HEK293 (cell line): ENCODE measurements around the gene SH2D2A.

Experiments
- CTCF ChIA-PET: fragments of 350-600 bp; formaldehyde crosslinking; extraction: SDS; loops from one replicate; lab custom pipeline; 2021; ENCODE audit warnings: antibody characterized with exemption; lab: Yijun Ruan, JAX
- POLR2A ChIA-PET: fragments of 300-600 bp; formaldehyde crosslinking; extraction: SDS; loops from one replicate; lab custom pipeline; 2020; ENCODE audit warnings: antibody characterized with exemption, inconsistent platforms; lab: Yijun Ruan, JAX
- H3K27ac ChIP-seq: fragments of 200-500 bp; sonication (Bioruptor generic); 2 replicates; pipeline ENCODE4 v1.5.1; 2014; ENCODE audit warnings: low read depth, low read length, control low read depth, inconsistent platforms; ENCODE audit errors: extremely low read depth
- H3K36me3 ChIP-seq, 2 experiments: fragments of 200-500 bp in 1 of 2; sonication (Bioruptor generic) in 1 of 2; 1 replicate in 1 of 2; 2 replicates in 1 of 2; pipeline ENCODE4 v1.5.1; 2014 to 2017; ENCODE audit warnings: inconsistent platforms in 2 of 2, low read length in 2 of 2; ENCODE audit not compliant: control insufficient read depth in 2 of 2, insufficient read depth in 1 of 2
- H3K4me1 ChIP-seq: fragments of 200-500 bp; sonication (Bioruptor generic); 2 replicates; pipeline ENCODE4 v1.5.1; 2014; ENCODE audit warnings: mild to moderate bottlenecking, low read length, inconsistent platforms; ENCODE audit not compliant: control insufficient read depth, insufficient read depth
- H3K4me3 ChIP-seq: 2 replicates; pipeline ENCODE4 v1.5.1; 2011; ENCODE audit warnings: low read depth, mild to moderate bottlenecking, control low read depth, low read length, moderate library complexity
- H3K9me3 ChIP-seq: fragments of 200-500 bp; sonication (Bioruptor generic); 2 replicates; pipeline ENCODE4 v1.5.1; 2014; ENCODE audit warnings: low read depth, low read length, inconsistent platforms; ENCODE audit not compliant: control insufficient read depth, insufficient read depth
- EGR2 ChIP-seq: fragments of 450-650 bp; formaldehyde crosslinking; IDR thresholded peaks from 2 replicates; pipeline ENCODE4 v1.5.1; 2016; ENCODE audit warnings: low read depth, missing biosample characterization, missing genetic modification characterization
- FEZF1 ChIP-seq: fragments of 450-650 bp; formaldehyde crosslinking; IDR thresholded peaks from 2 replicates; pipeline ENCODE4 v1.5.1; 2016; ENCODE audit warnings: missing biosample characterization, missing genetic modification characterization
- SETDB1 ChIP-seq: IDR thresholded peaks from one replicate; pipeline ENCODE4 v1.6.1; 2017; ENCODE audit warnings: mild to moderate bottlenecking, low read length, moderate library complexity, mixed read lengths; ENCODE audit not compliant: insufficient read length
- TCF7L2 ChIP-seq: IDR thresholded peaks from 2 replicates; pipeline ENCODE4 v1.6.1; 2011; ENCODE audit warnings: low read depth, mild to moderate bottlenecking, inconsistent platforms, low read length, moderate library complexity, borderline replicate concordance
- ZNF175 ChIP-seq: fragments of 450-650 bp; formaldehyde crosslinking; IDR thresholded peaks from 2 replicates; pipeline ENCODE4 v1.5.1; 2016; ENCODE audit warnings: missing biosample characterization, missing genetic modification characterization
- ZNF2 ChIP-seq: fragments of 450-650 bp; formaldehyde crosslinking; IDR thresholded peaks from 2 replicates; pipeline ENCODE4 v1.5.1; 2016; ENCODE audit warnings: missing biosample characterization, missing genetic modification characterization
- ZNF24 ChIP-seq: fragments of 450-650 bp; formaldehyde crosslinking; IDR thresholded peaks from 2 replicates; pipeline ENCODE4 v1.5.1; 2016; ENCODE audit warnings: missing biosample characterization, missing genetic modification characterization
- ZNF266 ChIP-seq: fragments of 450-650 bp; formaldehyde crosslinking; IDR thresholded peaks from 2 replicates; pipeline ENCODE4 v1.5.1; 2016; ENCODE audit warnings: missing biosample characterization, missing genetic modification characterization, low read depth
- ZNF311 ChIP-seq: fragments of 450-650 bp; formaldehyde crosslinking; IDR thresholded peaks from 2 replicates; pipeline ENCODE4 v1.5.1; 2017; ENCODE audit warnings: missing biosample characterization, missing genetic modification characterization, borderline replicate concordance
- ZNF416 ChIP-seq: fragments of 450-650 bp; formaldehyde crosslinking; IDR thresholded peaks from 2 replicates; pipeline ENCODE4 v1.5.1; 2016; ENCODE audit warnings: missing biosample characterization, missing genetic modification characterization
- ZNF501 ChIP-seq: fragments of 450-650 bp; formaldehyde crosslinking; IDR thresholded peaks from 2 replicates; pipeline ENCODE4 v1.5.1; 2016; ENCODE audit warnings: missing biosample characterization, missing genetic modification characterization
- ZNF548 ChIP-seq: fragments of 450-650 bp; formaldehyde crosslinking; IDR thresholded peaks from 2 replicates; pipeline ENCODE4 v1.5.1; 2016; ENCODE audit warnings: missing biosample characterization, missing genetic modification characterization
- ZNF561 ChIP-seq: fragments of 450-650 bp; IDR thresholded peaks from 2 replicates; pipeline ENCODE4 v1.5.1; 2018; ENCODE audit warnings: missing biosample characterization, missing genetic modification characterization, borderline replicate concordance
- ZNF654 ChIP-seq: fragments of 450-650 bp; formaldehyde crosslinking; IDR thresholded peaks from 2 replicates; pipeline ENCODE4 v1.5.1; 2016; ENCODE audit warnings: low read depth, missing biosample characterization, missing genetic modification characterization
- ZNF660 ChIP-seq: fragments of 450-650 bp; IDR thresholded peaks from 2 replicates; pipeline ENCODE4 v1.5.1; 2018; ENCODE audit warnings: missing biosample characterization, mild to moderate bottlenecking, missing genetic modification characterization
- ZNF843 ChIP-seq: fragments of 450-650 bp; formaldehyde crosslinking; IDR thresholded peaks from 2 replicates; pipeline ENCODE4 v1.5.1; 2016; ENCODE audit warnings: missing biosample characterization, missing genetic modification characterization
- TF ChIP-seq, protein P1 (sequence below): fragments of 450-650 bp; formaldehyde crosslinking; IDR thresholded peaks from 2 replicates; pipeline ENCODE4 v1.5.1; 2016; ENCODE audit warnings: missing biosample characterization, missing genetic modification characterization
- TF ChIP-seq, protein P2 (sequence below): fragments of 450-650 bp; formaldehyde crosslinking; IDR thresholded peaks from 2 replicates; pipeline ENCODE4 v1.5.1; 2016; ENCODE audit warnings: missing biosample characterization, missing genetic modification characterization
- TF ChIP-seq, protein P3 (sequence below): fragments of 450-650 bp; formaldehyde crosslinking; IDR thresholded peaks from 2 replicates; pipeline ENCODE4 v1.5.1; 2016; ENCODE audit warnings: missing biosample characterization, missing genetic modification characterization
- TF ChIP-seq, protein P4 (sequence below): fragments of 450-650 bp; formaldehyde crosslinking; IDR thresholded peaks from 2 replicates; pipeline ENCODE4 v1.5.1; 2017; ENCODE audit warnings: missing biosample characterization, missing genetic modification characterization
- TF ChIP-seq, protein P5 (sequence below): fragments of 450-650 bp; formaldehyde crosslinking; IDR thresholded peaks from 2 replicates; pipeline ENCODE4 v1.5.1; 2016; ENCODE audit warnings: missing biosample characterization, missing genetic modification characterization
- TF ChIP-seq, protein P6 (sequence below): fragments of 450-650 bp; formaldehyde crosslinking; IDR thresholded peaks from 2 replicates; pipeline ENCODE4 v1.5.1; 2016; ENCODE audit warnings: missing biosample characterization, missing genetic modification characterization, borderline replicate concordance
- TF ChIP-seq, protein P7 (sequence below): fragments of 450-650 bp; formaldehyde crosslinking; IDR thresholded peaks from 2 replicates; pipeline ENCODE4 v1.5.1; 2016; ENCODE audit warnings: missing biosample characterization, missing genetic modification characterization

Gene SH2D2A

DNA sequence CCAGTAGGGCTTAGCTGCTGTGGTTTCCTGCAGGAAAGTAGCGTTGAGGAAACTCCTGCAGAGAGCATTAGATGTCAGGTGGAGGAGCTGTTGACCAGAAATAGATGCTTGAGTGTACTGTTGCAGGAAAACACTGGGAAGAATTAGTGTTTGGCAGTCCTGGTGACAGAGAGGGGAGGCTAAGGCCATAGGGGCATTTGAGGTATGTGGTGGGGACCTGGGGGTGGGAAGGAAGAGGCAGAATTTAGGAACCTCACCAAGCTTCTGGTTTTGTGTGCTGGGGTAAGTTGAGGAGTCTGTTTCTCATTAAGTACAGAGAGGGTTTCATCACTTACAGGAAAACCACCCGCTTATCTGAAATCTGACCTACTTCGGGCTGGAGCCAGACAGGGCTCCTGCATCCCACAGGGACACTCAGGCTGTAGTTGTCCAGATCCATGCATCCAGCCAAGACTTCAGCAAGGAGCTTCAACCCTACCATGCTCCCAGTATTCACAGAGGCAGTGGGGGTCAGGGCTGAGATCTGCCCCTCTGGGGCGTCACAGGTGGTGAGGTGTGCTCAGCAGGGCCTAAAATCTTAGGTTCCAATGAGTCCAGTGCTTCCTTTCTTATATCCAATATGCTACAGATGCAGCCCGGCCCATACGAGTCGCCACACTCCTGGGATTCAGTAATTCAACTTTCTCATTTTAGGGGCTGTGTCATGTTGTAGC is 15.1 kb downstream of the SH2D2A start (continued):
- TF ChIP-seq ZNF2 (0 out of 2 replicates have a peak, but pooled peaks have one; percentile 35), ZNF654 (tag by site-specific recombination) (peak; percentile 51), EGR2 (no peak), ZNF266 (tag by site-specific recombination) (no peak), ZNF843 (no peak), TCF7L2 (no peak), ZNF660 (no peak), ZNF548 (tag by site-specific recombination) (no peak)
- TF ChIP-seq, protein P1, sequence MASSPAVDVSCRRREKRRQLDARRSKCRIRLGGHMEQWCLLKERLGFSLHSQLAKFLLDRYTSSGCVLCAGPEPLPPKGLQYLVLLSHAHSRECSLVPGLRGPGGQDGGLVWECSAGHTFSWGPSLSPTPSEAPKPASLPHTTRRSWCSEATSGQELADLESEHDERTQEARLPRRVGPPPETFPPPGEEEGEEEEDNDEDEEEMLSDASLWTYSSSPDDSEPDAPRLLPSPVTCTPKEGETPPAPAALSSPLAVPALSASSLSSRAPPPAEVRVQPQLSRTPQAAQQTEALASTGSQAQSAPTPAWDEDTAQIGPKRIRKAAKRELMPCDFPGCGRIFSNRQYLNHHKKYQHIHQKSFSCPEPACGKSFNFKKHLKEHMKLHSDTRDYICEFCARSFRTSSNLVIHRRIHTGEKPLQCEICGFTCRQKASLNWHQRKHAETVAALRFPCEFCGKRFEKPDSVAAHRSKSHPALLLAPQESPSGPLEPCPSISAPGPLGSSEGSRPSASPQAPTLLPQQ = no peak
- TF ChIP-seq, protein P2, sequence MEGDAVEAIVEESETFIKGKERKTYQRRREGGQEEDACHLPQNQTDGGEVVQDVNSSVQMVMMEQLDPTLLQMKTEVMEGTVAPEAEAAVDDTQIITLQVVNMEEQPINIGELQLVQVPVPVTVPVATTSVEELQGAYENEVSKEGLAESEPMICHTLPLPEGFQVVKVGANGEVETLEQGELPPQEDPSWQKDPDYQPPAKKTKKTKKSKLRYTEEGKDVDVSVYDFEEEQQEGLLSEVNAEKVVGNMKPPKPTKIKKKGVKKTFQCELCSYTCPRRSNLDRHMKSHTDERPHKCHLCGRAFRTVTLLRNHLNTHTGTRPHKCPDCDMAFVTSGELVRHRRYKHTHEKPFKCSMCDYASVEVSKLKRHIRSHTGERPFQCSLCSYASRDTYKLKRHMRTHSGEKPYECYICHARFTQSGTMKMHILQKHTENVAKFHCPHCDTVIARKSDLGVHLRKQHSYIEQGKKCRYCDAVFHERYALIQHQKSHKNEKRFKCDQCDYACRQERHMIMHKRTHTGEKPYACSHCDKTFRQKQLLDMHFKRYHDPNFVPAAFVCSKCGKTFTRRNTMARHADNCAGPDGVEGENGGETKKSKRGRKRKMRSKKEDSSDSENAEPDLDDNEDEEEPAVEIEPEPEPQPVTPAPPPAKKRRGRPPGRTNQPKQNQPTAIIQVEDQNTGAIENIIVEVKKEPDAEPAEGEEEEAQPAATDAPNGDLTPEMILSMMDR (tag by site-specific recombination) = peak; percentile 52; the same call in 1 of the 2 replicates
- TF ChIP-seq, protein P3, sequence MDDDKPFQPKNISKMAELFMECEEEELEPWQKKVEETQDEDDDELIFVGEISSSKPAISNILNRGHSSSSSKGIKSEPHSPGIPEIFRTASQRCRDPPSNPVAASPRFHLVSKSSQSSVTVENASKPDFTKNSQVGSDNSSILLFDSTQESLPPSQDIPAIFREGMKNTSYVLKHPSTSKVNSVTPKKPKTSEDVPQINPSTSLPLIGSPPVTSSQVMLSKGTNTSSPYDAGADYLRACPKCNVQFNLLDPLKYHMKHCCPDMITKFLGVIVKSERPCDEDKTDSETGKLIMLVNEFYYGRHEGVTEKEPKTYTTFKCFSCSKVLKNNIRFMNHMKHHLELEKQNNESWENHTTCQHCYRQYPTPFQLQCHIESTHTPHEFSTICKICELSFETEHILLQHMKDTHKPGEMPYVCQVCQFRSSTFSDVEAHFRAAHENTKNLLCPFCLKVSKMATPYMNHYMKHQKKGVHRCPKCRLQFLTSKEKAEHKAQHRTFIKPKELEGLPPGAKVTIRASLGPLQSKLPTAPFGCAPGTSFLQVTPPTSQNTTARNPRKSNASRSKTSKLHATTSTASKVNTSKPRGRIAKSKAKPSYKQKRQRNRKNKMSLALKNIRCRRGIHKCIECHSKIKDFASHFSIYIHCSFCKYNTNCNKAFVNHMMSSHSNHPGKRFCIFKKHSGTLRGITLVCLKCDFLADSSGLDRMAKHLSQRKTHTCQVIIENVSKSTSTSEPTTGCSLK (tag by site-specific recombination) = no peak

DNA sequence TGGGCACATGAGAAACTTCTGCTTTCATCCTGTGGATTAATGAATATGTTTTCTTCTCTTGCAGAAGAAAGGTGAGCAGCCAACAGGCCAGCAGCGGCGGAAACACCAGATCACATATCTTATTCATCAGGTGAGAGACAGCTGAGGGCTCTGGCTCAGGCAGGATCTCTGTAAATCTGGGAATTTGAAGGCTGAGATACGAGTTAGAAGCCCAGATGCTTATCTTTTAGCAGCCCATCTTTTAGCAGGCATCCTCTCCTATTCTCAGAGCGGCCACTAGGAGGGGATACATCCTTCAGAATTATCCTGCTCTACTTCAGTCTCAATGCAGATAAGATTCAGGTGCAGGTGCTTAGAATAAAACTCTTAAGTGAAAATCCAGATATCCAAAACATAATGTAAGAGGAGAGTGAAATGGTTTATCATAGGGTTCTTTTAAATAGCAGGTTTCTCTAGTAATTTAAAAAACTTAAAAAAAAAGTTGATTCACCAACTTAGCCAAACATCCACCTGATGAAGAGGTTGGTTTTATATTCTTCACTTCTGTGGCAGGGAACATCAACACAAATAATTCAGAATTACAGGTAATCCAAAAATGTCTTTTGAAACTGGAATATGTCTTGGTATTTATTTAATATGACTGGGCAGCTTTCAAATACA is 19.3 kb downstream of the SH2D2A start:
- no peaks in the 10 kb centered on the region for H3K9me3 ChIP-seq
- no peak overlapping the region for H3K27ac ChIP-seq
- ChIA-PET POLR2A (interaction anchor here (0.9 kb wide), 1 partner anchor 69 kb away, joined by 3 read pairs; the partner anchor contains the start of genes ISG20L2 and METTL25B), CTCF (interaction anchor here (0.6 to 7.7 kb wide), 26 partner anchors 8 to 590 kb away, joined by 3 to 80 read pairs (median 4); partner anchors contain the start of genes INSRR and NTRK1)
- H3K4me3 ChIP-seq = no peak overlapping the region
- H3K4me1 ChIP-seq = no peaks in the 10 kb centered on the region
- peaks cover 36 to 95% of the 10 kb centered on the region in 2 experiments for H3K36me3 ChIP-seq
- TF ChIP-seq, protein P4, sequence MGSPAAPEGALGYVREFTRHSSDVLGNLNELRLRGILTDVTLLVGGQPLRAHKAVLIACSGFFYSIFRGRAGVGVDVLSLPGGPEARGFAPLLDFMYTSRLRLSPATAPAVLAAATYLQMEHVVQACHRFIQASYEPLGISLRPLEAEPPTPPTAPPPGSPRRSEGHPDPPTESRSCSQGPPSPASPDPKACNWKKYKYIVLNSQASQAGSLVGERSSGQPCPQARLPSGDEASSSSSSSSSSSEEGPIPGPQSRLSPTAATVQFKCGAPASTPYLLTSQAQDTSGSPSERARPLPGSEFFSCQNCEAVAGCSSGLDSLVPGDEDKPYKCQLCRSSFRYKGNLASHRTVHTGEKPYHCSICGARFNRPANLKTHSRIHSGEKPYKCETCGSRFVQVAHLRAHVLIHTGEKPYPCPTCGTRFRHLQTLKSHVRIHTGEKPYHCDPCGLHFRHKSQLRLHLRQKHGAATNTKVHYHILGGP (tag by site-specific recombination) = no peak
- no peak for TF ChIP-seq SETDB1
- no peak for TF ChIP-seq ZNF561 (tag by site-specific recombination)
- TF ChIP-seq, protein P5, sequence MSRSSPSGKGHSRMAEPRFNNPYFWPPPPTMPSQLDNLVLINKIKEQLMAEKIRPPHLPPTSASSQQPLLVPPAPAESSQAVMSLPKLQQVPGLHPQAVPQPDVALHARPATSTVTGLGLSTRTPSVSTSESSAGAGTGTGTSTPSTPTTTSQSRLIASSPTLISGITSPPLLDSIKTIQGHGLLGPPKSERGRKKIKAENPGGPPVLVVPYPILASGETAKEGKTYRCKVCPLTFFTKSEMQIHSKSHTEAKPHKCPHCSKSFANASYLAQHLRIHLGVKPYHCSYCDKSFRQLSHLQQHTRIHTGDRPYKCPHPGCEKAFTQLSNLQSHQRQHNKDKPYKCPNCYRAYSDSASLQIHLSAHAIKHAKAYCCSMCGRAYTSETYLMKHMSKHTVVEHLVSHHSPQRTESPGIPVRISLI (tag by site-specific recombination) = no peak
- TF ChIP-seq, protein P6, sequence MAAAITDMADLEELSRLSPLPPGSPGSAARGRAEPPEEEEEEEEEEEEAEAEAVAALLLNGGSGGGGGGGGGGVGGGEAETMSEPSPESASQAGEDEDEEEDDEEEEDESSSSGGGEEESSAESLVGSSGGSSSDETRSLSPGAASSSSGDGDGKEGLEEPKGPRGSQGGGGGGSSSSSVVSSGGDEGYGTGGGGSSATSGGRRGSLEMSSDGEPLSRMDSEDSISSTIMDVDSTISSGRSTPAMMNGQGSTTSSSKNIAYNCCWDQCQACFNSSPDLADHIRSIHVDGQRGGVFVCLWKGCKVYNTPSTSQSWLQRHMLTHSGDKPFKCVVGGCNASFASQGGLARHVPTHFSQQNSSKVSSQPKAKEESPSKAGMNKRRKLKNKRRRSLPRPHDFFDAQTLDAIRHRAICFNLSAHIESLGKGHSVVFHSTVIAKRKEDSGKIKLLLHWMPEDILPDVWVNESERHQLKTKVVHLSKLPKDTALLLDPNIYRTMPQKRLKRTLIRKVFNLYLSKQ (tag by site-specific recombination) = no peak
- TF ChIP-seq ZNF311 (tag by site-specific recombination) = no peak
- TF ChIP-seq ZNF501 = no peak
- TF ChIP-seq FEZF1 (tag by site-specific recombination) = no peak
- TF ChIP-seq, protein P7, sequence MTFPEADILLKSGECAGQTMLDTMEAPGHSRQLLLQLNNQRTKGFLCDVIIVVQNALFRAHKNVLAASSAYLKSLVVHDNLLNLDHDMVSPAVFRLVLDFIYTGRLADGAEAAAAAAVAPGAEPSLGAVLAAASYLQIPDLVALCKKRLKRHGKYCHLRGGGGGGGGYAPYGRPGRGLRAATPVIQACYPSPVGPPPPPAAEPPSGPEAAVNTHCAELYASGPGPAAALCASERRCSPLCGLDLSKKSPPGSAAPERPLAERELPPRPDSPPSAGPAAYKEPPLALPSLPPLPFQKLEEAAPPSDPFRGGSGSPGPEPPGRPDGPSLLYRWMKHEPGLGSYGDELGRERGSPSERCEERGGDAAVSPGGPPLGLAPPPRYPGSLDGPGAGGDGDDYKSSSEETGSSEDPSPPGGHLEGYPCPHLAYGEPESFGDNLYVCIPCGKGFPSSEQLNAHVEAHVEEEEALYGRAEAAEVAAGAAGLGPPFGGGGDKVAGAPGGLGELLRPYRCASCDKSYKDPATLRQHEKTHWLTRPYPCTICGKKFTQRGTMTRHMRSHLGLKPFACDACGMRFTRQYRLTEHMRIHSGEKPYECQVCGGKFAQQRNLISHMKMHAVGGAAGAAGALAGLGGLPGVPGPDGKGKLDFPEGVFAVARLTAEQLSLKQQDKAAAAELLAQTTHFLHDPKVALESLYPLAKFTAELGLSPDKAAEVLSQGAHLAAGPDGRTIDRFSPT = no peak
- no peak for TF ChIP-seq ZNF24 (tag by site-specific recombination)
- no peak for TF ChIP-seq ZNF416 (tag by site-specific recombination)
- TF ChIP-seq ZNF175 (tag by site-specific recombination) = no peak
- TF ChIP-seq ZNF843 = no peak
